ENCODE data around the gene ESPL1. TPM values are rescaled to one million over a fixed set of nuclear protein-coding genes. Genes with fewer than 3 reads are reported as not detected.
"Not testable (repeated sequence)": the region's sequence is repeated elsewhere in the genome, so short reads cannot be mapped to it uniquely, and the experiment has no call there.

The ESPL1 gene
- total and polyA plus RNA-seq, 5 donors from 2014 or later = 0.05 to 2.7 (median 0.18) TPM; not detected in 1

DNA sequence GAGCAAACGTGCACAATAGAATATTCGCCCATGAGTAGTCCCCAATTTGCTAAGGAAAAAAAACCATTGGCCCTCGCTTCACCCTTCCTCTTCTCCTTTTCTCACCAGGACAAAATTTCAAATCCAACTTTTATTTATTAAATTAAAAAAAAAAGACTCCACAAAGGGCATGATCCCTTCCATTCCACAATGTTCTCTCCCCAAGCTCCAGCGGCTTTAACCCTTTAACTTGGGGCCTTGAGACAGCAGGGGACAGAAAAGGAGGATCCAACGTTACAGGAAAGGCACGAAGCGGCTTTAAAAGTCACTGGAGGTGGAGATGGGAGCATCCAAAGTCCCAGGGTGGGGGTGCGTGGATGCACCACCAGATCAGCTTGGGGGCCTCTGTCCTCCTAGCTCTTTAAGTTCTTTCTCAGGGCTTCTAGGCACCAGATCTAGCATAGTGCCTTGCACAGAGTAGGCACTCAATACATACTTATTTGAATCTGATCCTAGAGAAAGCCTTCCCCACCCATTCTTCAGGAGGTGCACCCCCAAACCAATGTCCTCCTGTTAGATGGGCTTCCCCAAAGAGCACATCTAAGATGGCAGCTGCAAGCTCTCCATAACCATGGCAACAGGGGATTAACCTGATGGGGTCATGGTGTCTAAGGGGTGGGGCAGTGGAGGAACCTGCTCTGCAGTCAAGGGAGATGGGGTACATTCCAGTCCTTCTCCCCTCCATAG, 58.5 kb downstream of the ESPL1 start:
- no peak overlapping the region for H3K27ac ChIP-seq (ENCODE audit: insufficient read depth, low read length, poor library complexity, severe bottlenecking)
- Mint-ChIP-seq H3K4me3 (peak overlapping the region; percentile 79 to 83 (median 82)), H3K9me3 (peaks cover 0 to 2% (median 0%) of the 10 kb centered on the region in 7 donors), H3K4me1 (peaks cover 3 to 29% (median 19%) of the 10 kb centered on the region in 4 donors), H3K27me3 (peaks cover 7% of the 10 kb centered on the region), H3K36me3 (no peaks in the 10 kb centered on the region), H3K27ac (peak overlapping the region in 1 of 3 donors; percentile 96)
- DNase-seq = no peak
- H3K36me3 ChIP-seq (ENCODE audit: control insufficient read depth, insufficient read depth, low read length) = no peaks in the 10 kb centered on the region
- H3K4me1 ChIP-seq (ENCODE audit: control insufficient read depth, insufficient read depth, low read length, poor library complexity, severe bottlenecking) = peaks cover 35% of the 10 kb centered on the region
- H3K9me3 ChIP-seq (ENCODE audit: control insufficient read depth in 2 of 2, low read length in 2 of 2) = no peaks in the 10 kb centered on the region
- no peak overlapping the region for H3K4me3 ChIP-seq (ENCODE audit: low read depth, low read length)
- no peaks in the 10 kb centered on the region for H3K27me3 ChIP-seq (ENCODE audit: control insufficient read depth, insufficient read depth, low read length)
- ATAC-seq (ENCODE audit: low read depth in 2 of 2) = no peak

DNA sequence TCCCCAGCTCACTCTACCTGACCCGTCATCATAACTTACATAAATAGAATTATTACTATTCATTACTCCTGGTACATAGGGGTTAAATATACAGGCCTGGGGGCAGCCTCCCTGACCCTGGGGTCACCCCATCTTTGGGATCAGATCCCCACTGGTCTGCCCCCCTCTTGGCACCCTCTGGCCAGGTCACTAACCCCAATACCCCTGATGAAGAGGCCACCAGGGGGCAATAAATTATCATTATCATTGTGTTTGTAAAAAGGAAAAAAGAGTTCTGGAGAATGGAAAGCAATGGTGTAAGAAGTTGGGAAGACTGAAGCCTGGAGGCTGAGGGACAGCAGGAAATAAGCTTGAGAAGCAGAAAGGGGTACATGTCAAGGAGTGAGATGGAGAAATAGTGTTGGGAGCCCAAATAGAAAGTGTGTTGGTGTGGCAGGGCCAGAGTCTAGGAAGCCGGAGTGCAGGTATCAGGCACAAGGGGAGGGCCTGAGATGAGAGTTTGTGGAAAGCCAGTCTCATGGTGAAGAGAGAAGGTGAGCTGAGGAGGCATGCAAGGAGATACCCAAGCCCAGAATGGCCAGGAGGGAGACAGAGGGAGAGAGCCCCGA, 59.4 kb downstream of the ESPL1 start:
- no peaks in the 10 kb centered on the region for H3K36me3 Mint-ChIP-seq
- H3K4me3 ChIP-seq (ENCODE audit: low read depth, low read length) = no peak overlapping the region
- no peak for DNase-seq

DNA sequence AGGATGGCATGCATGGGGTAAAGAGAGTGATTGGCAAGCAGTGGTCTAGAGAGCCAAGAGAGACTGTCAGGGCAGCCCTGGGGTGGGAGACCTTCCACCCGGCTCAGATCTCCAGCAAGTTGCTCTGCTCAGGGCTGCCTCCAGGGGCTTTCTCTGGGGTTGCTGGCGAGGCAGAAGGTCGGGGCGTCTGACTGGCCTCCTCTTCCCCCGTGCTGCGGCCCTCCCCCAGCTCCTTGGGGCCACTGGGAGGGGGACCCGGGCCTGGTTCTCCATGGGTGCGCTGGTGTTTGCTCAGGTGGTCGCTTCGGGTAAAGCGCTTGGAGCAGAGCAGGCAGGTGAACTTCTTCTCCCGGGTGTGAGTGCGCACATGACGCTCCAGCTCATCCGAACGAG, 59.9 kb downstream of the ESPL1 start:
- no peak for DNase-seq
- H3K9me3 ChIP-seq (ENCODE audit: control insufficient read depth in 2 of 2, low read length in 2 of 2) = no peaks in the 10 kb centered on the region
- Mint-ChIP-seq H3K27me3 (peaks cover 13% of the 10 kb centered on the region), H3K4me3 (peak overlapping the region in 1 of 4 donors; percentile 41), H3K9me3 (peaks cover 0 to 2% (median 0%) of the 10 kb centered on the region in 7 donors), H3K36me3 (no peaks in the 10 kb centered on the region), H3K27ac (no peak overlapping the region), H3K4me1 (peaks cover 3 to 23% (median 16%) of the 10 kb centered on the region in 4 donors)
- H3K27me3 ChIP-seq (ENCODE audit: control insufficient read depth, insufficient read depth, low read length) = no peaks in the 10 kb centered on the region
- no peak overlapping the region for H3K27ac ChIP-seq (ENCODE audit: insufficient read depth, low read length, poor library complexity, severe bottlenecking)
- no peaks in the 10 kb centered on the region for H3K36me3 ChIP-seq (ENCODE audit: control insufficient read depth, insufficient read depth, low read length)
- H3K4me3 ChIP-seq (ENCODE audit: low read depth, low read length) = no peak overlapping the region
- no peak for ATAC-seq (ENCODE audit: low read depth in 2 of 2)
- peaks cover 29% of the 10 kb centered on the region for H3K4me1 ChIP-seq (ENCODE audit: control insufficient read depth, insufficient read depth, low read length, poor library complexity, severe bottlenecking)

More for the DNA sequence above, 59.4 kb downstream of the ESPL1 start:
- H3K9me3 Mint-ChIP-seq = peaks cover 0 to 2% (median 0%) of the 10 kb centered on the region in 7 donors
- peaks cover 11% of the 10 kb centered on the region for H3K27me3 Mint-ChIP-seq
- no peaks in the 10 kb centered on the region for H3K27me3 ChIP-seq (ENCODE audit: control insufficient read depth, insufficient read depth, low read length)
- H3K36me3 ChIP-seq (ENCODE audit: control insufficient read depth, insufficient read depth, low read length) = no peaks in the 10 kb centered on the region
- H3K4me3 Mint-ChIP-seq = peak overlapping the region in 3 of 4 donors; percentile 3 to 74 (median 41)
- peaks cover 3 to 23% (median 18%) of the 10 kb centered on the region in 4 donors for H3K4me1 Mint-ChIP-seq
- ATAC-seq (ENCODE audit: low read depth in 2 of 2) = no peak
- no peak overlapping the region for H3K27ac Mint-ChIP-seq
- peaks cover 29% of the 10 kb centered on the region for H3K4me1 ChIP-seq (ENCODE audit: control insufficient read depth, insufficient read depth, low read length, poor library complexity, severe bottlenecking)
- H3K27ac ChIP-seq (ENCODE audit: insufficient read depth, low read length, poor library complexity, severe bottlenecking) = no peak overlapping the region
- H3K9me3 ChIP-seq (ENCODE audit: control insufficient read depth in 2 of 2, low read length in 2 of 2) = no peaks in the 10 kb centered on the region

DNA sequence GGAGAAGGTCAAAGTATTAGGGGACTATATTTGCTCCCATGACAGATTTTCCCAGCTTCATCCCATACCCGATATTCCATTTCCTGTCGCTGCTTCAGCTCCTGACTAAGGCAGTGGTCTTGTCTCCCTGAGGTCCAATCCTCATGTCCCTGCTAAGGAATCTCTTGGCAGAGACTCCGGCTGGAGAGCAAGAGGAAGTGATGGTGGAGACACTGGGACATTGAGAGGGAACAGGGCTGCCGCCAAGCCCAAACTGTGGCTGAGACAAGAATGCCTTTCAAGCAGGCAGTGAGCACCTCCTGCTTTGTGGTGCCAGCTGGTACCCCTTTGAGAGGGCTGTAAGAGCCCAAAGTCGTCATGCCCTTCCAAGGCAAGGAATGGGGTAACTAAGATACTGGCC, 62.6 kb downstream of the ESPL1 start:
- DNase-seq = no peak
- Histone ChIP-seq H3K27ac (ENCODE audit: insufficient read depth, low read length, poor library complexity, severe bottlenecking) (no peak overlapping the region), H3K27me3 (ENCODE audit: control insufficient read depth, insufficient read depth, low read length) (no peaks in the 10 kb centered on the region), H3K36me3 (ENCODE audit: control insufficient read depth, insufficient read depth, low read length) (no peaks in the 10 kb centered on the region), H3K4me3 (ENCODE audit: low read depth, low read length) (no peak overlapping the region), H3K9me3 (ENCODE audit: control insufficient read depth in 2 of 2, low read length in 2 of 2) (no peaks in the 10 kb centered on the region), H3K4me1 (ENCODE audit: control insufficient read depth, insufficient read depth, low read length, poor library complexity, severe bottlenecking) (peaks cover 6% of the 10 kb centered on the region)
- Mint-ChIP-seq H3K27ac (no peak overlapping the region), H3K9me3 (peaks cover 0 to 2% (median 0%) of the 10 kb centered on the region in 7 donors), H3K36me3 (no peaks in the 10 kb centered on the region), H3K4me3 (peak overlapping the region in 1 of 4 donors; percentile 56), H3K27me3 (peaks cover 22% of the 10 kb centered on the region), H3K4me1 (peaks cover 0 to 9% (median 6%) of the 10 kb centered on the region in 4 donors)
- ATAC-seq (ENCODE audit: low read depth in 2 of 2) = no peak

DNA sequence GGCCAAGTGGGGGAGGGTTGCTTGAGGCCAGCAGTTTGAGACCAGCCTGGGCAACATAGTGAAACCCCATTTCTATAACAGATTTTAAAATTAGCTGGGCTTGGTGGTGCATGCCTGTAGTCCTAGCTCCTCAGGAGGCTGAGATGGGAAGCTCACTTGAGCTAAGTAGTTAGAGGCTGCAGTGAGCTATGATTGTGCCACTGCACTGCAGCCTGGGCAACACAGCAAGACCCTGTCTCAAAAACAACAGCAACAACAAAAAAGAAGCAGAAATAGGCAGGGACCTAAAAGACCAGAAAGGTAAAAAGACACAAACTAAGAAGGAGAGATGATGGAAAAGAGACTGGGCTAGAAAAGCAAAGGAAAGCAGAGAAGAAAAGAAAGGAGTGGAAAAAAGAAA, 64.2 kb downstream of the ESPL1 start:
- H3K27ac ChIP-seq (ENCODE audit: insufficient read depth, low read length, poor library complexity, severe bottlenecking); H3K4me1 Mint-ChIP-seq; H3K36me3 ChIP-seq (ENCODE audit: control insufficient read depth, insufficient read depth, low read length); H3K4me1 ChIP-seq (ENCODE audit: control insufficient read depth, insufficient read depth, low read length, poor library complexity, severe bottlenecking); H3K36me3 Mint-ChIP-seq; ATAC-seq (ENCODE audit: low read depth in 2 of 2); H3K9me3 Mint-ChIP-seq; H3K9me3 ChIP-seq (ENCODE audit: control insufficient read depth in 2 of 2, low read length in 2 of 2); H3K4me3 ChIP-seq (ENCODE audit: low read depth, low read length); H3K4me3 Mint-ChIP-seq; H3K27me3 ChIP-seq (ENCODE audit: control insufficient read depth, insufficient read depth, low read length); DNase-seq: not testable (repeated sequence)
- H3K27me3 Mint-ChIP-seq = peaks cover 36% of the 10 kb centered on the region
- H3K27ac Mint-ChIP-seq = peak overlapping the region in 1 of 3 donors; percentile 88

DNA sequence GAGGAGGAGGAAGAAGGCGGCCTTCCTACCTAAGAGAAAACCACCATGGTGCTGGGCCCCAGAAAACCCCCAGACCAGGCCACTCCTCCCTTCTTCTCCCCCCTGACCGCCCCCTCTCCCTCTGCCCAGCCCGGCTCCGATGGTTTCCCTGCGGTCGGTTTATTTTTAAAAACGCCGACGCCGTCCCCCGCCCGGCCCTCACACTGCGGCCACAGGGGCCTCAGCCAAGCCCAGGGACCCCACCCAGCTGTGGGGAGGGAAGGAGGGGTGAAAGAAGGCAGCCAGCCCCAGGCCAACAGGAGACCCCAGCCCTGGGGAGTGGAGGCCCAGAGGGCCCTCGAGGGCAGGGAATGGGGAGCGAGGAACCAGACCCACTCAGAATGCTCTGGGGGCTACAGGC, 64.6 kb downstream of the ESPL1 start:
- no peak overlapping the region for H3K27ac Mint-ChIP-seq
- H3K36me3 Mint-ChIP-seq = no peaks in the 10 kb centered on the region
- Histone ChIP-seq H3K27ac (ENCODE audit: insufficient read depth, low read length, poor library complexity, severe bottlenecking) (no peak overlapping the region), H3K9me3 (ENCODE audit: control insufficient read depth in 2 of 2, low read length in 2 of 2) (no peaks in the 10 kb centered on the region), H3K4me1 (ENCODE audit: control insufficient read depth, insufficient read depth, low read length, poor library complexity, severe bottlenecking) (no peaks in the 10 kb centered on the region), H3K36me3 (ENCODE audit: control insufficient read depth, insufficient read depth, low read length) (no peaks in the 10 kb centered on the region), H3K4me3 (ENCODE audit: low read depth, low read length) (no peak overlapping the region), H3K27me3 (ENCODE audit: control insufficient read depth, insufficient read depth, low read length) (peaks cover 10% of the 10 kb centered on the region)
- H3K27me3 Mint-ChIP-seq = peaks cover 40% of the 10 kb centered on the region
- H3K4me1 Mint-ChIP-seq = peaks cover under 1 to 6% (median 3%) of the 10 kb centered on the region in 4 donors
- peaks cover 0 to 2% (median 0%) of the 10 kb centered on the region in 7 donors for H3K9me3 Mint-ChIP-seq
- ATAC-seq (ENCODE audit: low read depth in 2 of 2) (no peak), DNase-seq (no peak)
- no peak overlapping the region for H3K4me3 Mint-ChIP-seq

DNA sequence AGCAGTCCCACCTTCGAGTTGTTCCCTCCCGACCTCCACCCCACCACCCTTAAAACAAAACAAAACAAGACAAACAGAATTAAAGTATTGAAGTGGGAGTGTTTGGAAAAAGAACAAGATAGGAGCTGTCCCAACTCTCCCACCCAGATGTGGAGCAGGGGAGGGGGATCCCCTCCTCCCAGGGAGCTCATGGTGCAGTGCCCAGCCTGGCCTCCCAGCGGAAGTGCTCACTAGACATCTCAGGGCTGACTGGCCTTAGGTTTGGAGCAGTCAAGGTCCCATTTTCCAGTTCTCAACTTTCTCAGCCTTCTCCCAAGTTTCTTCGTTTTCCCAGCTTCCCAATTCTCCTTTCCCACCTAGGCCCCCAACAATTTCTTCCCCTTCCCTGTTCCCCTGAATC, 65.2 kb downstream of the ESPL1 start:
- Mint-ChIP-seq H3K4me3 (no peak overlapping the region), H3K27ac (peak overlapping the region in 1 of 3 donors; percentile 48), H3K9me3 (peaks cover 0 to 2% (median 0%) of the 10 kb centered on the region in 7 donors), H3K36me3 (no peaks in the 10 kb centered on the region), H3K27me3 (peaks cover 45% of the 10 kb centered on the region), H3K4me1 (peaks cover 5 to 8% (median 6%) of the 10 kb centered on the region in 4 donors)
- Histone ChIP-seq H3K4me3 (ENCODE audit: low read depth, low read length) (no peak overlapping the region), H3K9me3 (ENCODE audit: control insufficient read depth in 2 of 2, low read length in 2 of 2) (no peaks in the 10 kb centered on the region), H3K36me3 (ENCODE audit: control insufficient read depth, insufficient read depth, low read length) (no peaks in the 10 kb centered on the region), H3K27ac (ENCODE audit: insufficient read depth, low read length, poor library complexity, severe bottlenecking) (no peak overlapping the region), H3K27me3 (ENCODE audit: control insufficient read depth, insufficient read depth, low read length) (peaks cover 10% of the 10 kb centered on the region), H3K4me1 (ENCODE audit: control insufficient read depth, insufficient read depth, low read length, poor library complexity, severe bottlenecking) (no peaks in the 10 kb centered on the region)
- DNase-seq (no peak), ATAC-seq (ENCODE audit: low read depth in 2 of 2) (no peak)

All from CD4-positive, CD25-positive, alpha-beta regulatory T cell (primary cell).